Fibroblast of the aortic adventitia (primary cell): ENCODE data around the gene C12orf56. TPM values are rescaled to one million over a fixed set of nuclear protein-coding genes. Genes with fewer than 3 reads are reported as not detected.
"Not testable (repeated sequence)": the region's sequence is repeated elsewhere in the genome, so short reads cannot be mapped to it uniquely, and the experiment has no call there.

Experiments
- DNase-seq: peaks from one replicate; pipeline ENCODE4 v3.0.0-alpha.2; 2010; ENCODE audit warnings: low read depth
- H3K4me3 ChIP-seq: 2 replicates; pipeline ENCODE4 v1.5.1; 2011; ENCODE audit warnings: low read depth, mild to moderate bottlenecking, control low read depth, low read length, moderate library complexity
- small RNA-seq: library from RNA; depleted of rRNA; stranded (forward); fragments of <200 nt; gene quantifications from one replicate; pipeline ENCODE3, GENCODE V24; 2012
- total RNA-seq: library from RNA; depleted of rRNA; stranded (reverse); fragments of >200 nt; gene quantifications from 2 replicates; pipeline ENCODE4 v1.2.3, GENCODE V29; 2012; ENCODE audit warnings: low replicate concordance
- TF ChIP-seq, protein P1 (sequence below): IDR thresholded peaks from 2 replicates; pipeline ENCODE4 v1.5.1; 2011; ENCODE audit warnings: mild to moderate bottlenecking, low read length, control low read depth, inconsistent platforms; ENCODE audit not compliant: insufficient read depth

The C12orf56 gene
- total RNA-seq, 1 donor = 4.0 TPM

DNA sequence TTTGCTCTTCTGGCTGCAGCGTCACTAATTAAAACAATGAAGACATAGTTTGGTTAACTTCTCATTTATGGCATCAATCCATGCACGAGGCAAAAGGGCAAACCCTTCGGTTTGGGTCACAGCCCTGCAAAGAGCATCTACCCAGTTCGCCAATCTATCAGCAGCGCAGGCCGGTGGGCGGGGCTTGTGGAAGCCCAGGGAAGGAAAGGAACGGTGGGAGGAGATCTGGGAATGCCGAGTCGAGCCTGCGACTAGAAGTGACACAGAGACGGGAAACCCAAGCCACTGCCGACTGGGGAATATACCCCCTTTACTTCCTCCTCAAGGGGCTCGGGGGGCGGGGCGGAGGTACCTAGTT, 168.9 kb downstream of the C12orf56 start:
- TF ChIP-seq, protein P1, sequence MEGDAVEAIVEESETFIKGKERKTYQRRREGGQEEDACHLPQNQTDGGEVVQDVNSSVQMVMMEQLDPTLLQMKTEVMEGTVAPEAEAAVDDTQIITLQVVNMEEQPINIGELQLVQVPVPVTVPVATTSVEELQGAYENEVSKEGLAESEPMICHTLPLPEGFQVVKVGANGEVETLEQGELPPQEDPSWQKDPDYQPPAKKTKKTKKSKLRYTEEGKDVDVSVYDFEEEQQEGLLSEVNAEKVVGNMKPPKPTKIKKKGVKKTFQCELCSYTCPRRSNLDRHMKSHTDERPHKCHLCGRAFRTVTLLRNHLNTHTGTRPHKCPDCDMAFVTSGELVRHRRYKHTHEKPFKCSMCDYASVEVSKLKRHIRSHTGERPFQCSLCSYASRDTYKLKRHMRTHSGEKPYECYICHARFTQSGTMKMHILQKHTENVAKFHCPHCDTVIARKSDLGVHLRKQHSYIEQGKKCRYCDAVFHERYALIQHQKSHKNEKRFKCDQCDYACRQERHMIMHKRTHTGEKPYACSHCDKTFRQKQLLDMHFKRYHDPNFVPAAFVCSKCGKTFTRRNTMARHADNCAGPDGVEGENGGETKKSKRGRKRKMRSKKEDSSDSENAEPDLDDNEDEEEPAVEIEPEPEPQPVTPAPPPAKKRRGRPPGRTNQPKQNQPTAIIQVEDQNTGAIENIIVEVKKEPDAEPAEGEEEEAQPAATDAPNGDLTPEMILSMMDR = no peak

DNA sequence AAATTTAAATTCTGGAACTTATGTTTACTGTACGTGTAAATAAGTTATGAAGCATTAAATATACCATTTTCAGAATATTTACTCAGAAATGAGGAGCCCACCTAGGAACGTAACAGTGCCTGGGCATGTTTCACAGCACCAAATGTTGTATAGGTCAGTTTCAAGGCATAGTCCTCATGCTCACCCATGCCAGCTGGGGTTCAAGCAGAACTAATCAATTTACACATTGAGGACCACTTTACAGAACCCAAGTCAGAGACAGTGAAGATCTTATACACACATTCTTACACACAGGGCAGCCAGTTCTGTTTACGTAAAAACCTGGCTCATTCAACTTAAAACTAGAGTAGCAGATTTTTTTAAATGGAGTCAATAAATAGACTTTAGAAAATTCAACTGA, 170.5 kb downstream of the C12orf56 start:
- no peak for DNase-seq
- TF ChIP-seq, protein P1 = no peak
- no peak overlapping the region for H3K4me3 ChIP-seq

More for the DNA sequence above, 168.9 kb downstream of the C12orf56 start:
- peak; percentile 72 for DNase-seq
- H3K4me3 ChIP-seq = peak overlapping the region; percentile 91

DNA sequence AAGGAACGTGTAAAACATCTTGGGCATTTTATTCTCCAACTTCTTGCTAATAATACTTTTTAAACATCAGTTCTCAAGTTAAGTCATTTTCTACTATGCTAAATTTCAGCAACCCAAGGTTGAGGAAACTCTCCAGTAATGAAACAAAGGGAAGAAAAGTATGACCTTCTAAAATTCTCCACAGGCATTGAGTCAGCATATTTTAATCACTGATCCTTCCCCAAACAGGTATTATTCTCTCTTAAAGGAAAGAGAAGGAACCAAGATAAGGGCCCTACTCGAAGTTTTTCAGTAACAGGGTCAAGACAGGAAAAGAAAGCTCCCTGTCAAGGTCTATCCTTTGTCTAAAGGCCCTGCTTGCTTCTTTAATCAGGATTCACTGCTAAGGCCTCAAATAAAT, 171.4 kb downstream of the C12orf56 start:
- TF ChIP-seq, protein P1 = no peak
- DNase-seq = no peak
- H3K4me3 ChIP-seq = no peak overlapping the region

DNA sequence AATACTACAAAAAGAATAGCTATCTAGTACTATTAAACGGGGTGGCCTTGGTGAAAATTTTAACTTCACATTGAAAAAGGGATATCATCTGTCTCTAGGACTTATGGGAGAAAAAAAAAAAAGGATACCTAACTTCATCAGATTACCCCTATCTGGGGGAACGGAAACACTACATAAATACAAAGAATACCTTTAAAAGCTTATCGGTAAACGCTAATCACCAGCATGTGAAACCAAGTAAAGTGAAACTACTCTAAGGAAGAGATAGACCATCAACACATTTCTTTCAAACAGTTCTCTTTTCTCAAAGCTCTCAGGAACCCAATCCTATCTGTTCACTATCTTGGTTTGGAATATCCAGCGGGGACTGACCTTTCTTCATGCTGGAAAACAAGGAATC, 172.0 kb downstream of the C12orf56 start:
- DNase-seq = no peak
- TF ChIP-seq, protein P1 = no peak
- H3K4me3 ChIP-seq = no peak overlapping the region

DNA sequence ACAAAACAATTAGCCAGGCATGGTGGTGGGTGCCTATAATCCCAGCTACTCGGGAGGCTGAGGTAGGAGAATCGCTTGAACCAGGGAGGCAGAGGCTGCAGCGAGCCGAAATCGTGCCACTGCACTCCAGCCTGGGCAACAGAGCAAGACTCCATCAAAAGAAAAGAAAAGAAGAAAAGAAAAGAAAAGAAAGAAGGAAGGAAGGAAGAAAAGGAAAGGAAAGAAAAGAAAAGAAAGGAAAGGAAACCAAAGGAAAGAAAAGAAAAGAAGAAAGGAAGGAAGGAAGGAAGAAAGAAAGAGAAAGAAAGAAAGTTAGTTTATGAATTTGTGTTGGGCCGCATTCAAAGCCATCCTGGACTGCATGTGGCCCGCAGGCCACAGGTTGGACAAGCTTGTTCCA, 172.9 kb downstream of the C12orf56 start:
- not testable (repeated sequence) for DNase-seq

DNA sequence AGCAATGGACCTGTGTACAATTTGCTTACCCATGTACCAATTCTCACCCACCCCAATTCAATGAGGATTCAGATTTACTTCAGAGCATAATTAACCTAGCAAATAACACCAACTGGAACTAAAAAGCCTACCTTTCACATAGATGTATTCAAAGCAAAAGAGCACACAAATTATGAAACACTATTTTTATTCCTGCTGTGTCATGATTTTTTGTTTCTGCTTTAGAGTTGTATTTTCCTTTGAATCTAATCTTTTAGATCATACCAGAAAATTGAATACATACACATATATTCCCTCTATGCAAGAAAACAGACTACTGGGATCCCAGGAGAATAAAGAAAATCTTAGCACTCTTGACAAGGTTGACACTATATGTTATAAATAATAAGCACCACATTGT, 174.3 kb downstream of the C12orf56 start:
- H3K4me3 ChIP-seq = no peak overlapping the region
- TF ChIP-seq, protein P1 = no peak
- DNase-seq = no peak

More for the DNA sequence above, 172.9 kb downstream of the C12orf56 start:
- not testable (repeated sequence) for H3K4me3 ChIP-seq

Small RNA genes lying within 50 kb of the gene (small RNA-seq; reads per million reads assigned to genes)
- gene RF01210 = not detected
- gene RNU5A-7P = not detected

Other genes with a start within 250 kb of the C12orf56 start
- gene KICS2, start 168.5 kb downstream of the C12orf56 start, total RNA-seq = 3.8 and 9.0 TPM in 2 replicates
- gene XPOT, start 13.6 kb upstream of the C12orf56 start, total RNA-seq = 131 and 237 TPM in 2 replicates
- 27.9 and 32.1 TPM in 2 replicates for gene TBK1, start 61.4 kb upstream of the C12orf56 start, total RNA-seq
- gene RASSF3, start 219.7 kb upstream of the C12orf56 start, total RNA-seq = 7.7 and 13.6 TPM in 2 replicates